ENCODE data around the gene C20orf144. TPM values are rescaled to one million over a fixed set of nuclear protein-coding genes. Genes with fewer than 3 reads are reported as not detected.

The C20orf144 gene
- total RNA-seq, 2 experiments from 2014 or later: 0.42 to 0.44 TPM

- no peaks in the 10 kb centered on the region for H4K20me1 ChIP-seq (ENCODE audit: insufficient read depth, low read length)
- H3K9me3 ChIP-seq (ENCODE audit: low read length): no peaks in the 10 kb centered on the region
- no peaks in the 10 kb centered on the region for H3K36me3 ChIP-seq (ENCODE audit: insufficient read depth, low read length)
- no peaks in the 10 kb centered on the region for H3K9me2 ChIP-seq (ENCODE audit: insufficient read depth, low read length)
- H3K4me3 ChIP-seq (ENCODE audit: low read depth, low read length, poor library complexity, severe bottlenecking): no peak overlapping the region
- ChIA-PET CTCF (ENCODE audit: unreplicated experiment) (no interaction called here), POLR2A (interaction anchor here (0.6 to 1.0 kb wide), 3 partner anchors 9 to 26 kb away, joined by 4 to 6 read pairs (median 5); partner anchors contain the start of gene ACTL10)
- DNase-seq (ENCODE audit: low spot score): peak; percentile 40
- intact Hi-C loops (cut with micrococcal nuclease; ENCODE audit: unreplicated experiment): no loop called here
- no peaks in the 10 kb centered on the region for H3K79me2 ChIP-seq (ENCODE audit: insufficient read depth, low read depth, low read length)
- H3K27ac ChIP-seq (ENCODE audit: low read depth, low read length, poor library complexity, severe bottlenecking): no peak overlapping the region
- H3K4me1 ChIP-seq (ENCODE audit: insufficient read depth, low read length, poor library complexity, severe bottlenecking): peaks cover 32% of the 10 kb centered on the region
- no peak overlapping the region for H3K4me2 ChIP-seq (ENCODE audit: low read length)
- 0 out of 2 replicates have a peak overlapping the region, but pooled peaks have one; percentile 28 for H2AFZ ChIP-seq (ENCODE audit: low read length)
- TF ChIP-seq CTCF (conservative IDR thresholded peaks at IDR 0.05; ENCODE audit: low read length): no peak
- no peak for TF ChIP-seq EZH2phosphoT487 (IDR thresholded peaks at IDR 0.05; ENCODE audit: borderline replicate concordance, low read depth, low read length)
- no TSS peak for BruUV-seq (replicated peaks)
Observed at GRCh38 chr20:33693289-33693688, 31.2 kb downstream of the C20orf144 start.

DNA sequence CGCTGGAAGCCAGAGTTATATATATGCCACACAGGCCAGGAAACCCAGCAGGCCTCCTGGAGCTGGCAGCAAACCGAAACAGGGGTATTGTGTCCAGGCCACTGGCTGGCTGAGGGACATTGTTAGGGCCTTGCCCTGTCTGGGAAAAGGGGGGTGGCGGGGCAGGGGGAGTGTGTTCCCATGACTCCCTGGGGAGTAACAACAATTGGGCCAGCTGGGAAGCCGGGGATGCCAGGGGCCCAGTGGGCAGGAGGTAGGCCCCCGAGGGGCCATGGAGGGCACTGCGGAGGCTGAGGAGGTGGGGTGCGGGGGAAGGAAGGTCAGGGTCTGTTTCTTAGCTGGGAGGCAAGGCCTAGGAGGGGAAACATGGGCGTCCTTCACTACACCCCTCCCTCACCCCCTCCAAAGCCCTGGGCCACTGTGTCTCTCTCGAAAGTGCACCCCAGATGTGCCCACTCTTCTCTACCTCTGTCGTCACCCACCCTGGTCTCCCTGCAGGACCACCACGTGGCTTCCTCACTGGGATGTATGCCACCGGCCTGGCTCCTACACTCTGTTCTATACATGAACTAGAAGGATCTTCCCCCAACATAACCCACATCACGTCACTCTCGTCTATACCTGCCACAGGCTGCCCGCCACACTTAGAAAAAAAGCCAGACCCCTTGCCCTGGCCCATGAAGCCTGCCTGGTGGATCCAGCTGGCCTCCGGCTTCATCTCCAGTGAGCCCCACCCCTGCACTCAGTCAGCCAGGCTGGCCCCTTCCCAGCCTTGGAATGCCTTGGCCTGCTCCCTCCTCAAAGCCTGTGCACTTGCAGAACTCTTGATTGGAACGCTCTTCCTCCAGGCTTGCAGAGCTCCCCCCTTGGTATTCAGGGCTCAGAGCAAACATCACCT lies 31.9 kb downstream of the C20orf144 start:
- H3K9me2 ChIP-seq (ENCODE audit: insufficient read depth, low read length): no peaks in the 10 kb centered on the region
- ChIA-PET CTCF (ENCODE audit: unreplicated experiment) (no interaction called here), POLR2A (interaction anchor here (0.6 to 1.0 kb wide), 2 partner anchors 10 to 27 kb away, joined by 4 to 6 read pairs; partner anchors contain the start of gene ACTL10)
- H3K79me2 ChIP-seq (ENCODE audit: insufficient read depth, low read depth, low read length): no peaks in the 10 kb centered on the region
- H4K20me1 ChIP-seq (ENCODE audit: insufficient read depth, low read length): no peaks in the 10 kb centered on the region
- H3K4me3 ChIP-seq (ENCODE audit: low read depth, low read length, poor library complexity, severe bottlenecking): no peak overlapping the region
- 0 out of 2 replicates have a peak overlapping the region, but pooled peaks have one; percentile 28 for H2AFZ ChIP-seq (ENCODE audit: low read length)
- no peak overlapping the region for H3K4me2 ChIP-seq (ENCODE audit: low read length)
- no TSS peak for BruUV-seq (replicated peaks)
- peaks cover 25% of the 10 kb centered on the region for H3K4me1 ChIP-seq (ENCODE audit: insufficient read depth, low read length, poor library complexity, severe bottlenecking)
- no peak overlapping the region for H3K27ac ChIP-seq (ENCODE audit: low read depth, low read length, poor library complexity, severe bottlenecking)
- intact Hi-C loops (cut with micrococcal nuclease; ENCODE audit: unreplicated experiment): no loop called here
- DNase-seq (ENCODE audit: low spot score): no peak
- H3K9me3 ChIP-seq (ENCODE audit: low read length): no peaks in the 10 kb centered on the region
- H3K36me3 ChIP-seq (ENCODE audit: insufficient read depth, low read length): no peaks in the 10 kb centered on the region
- no peak for TF ChIP-seq CTCF (conservative IDR thresholded peaks at IDR 0.05; ENCODE audit: low read length)
- no peak for TF ChIP-seq EZH2phosphoT487 (IDR thresholded peaks at IDR 0.05; ENCODE audit: borderline replicate concordance, low read depth, low read length)

DNA sequence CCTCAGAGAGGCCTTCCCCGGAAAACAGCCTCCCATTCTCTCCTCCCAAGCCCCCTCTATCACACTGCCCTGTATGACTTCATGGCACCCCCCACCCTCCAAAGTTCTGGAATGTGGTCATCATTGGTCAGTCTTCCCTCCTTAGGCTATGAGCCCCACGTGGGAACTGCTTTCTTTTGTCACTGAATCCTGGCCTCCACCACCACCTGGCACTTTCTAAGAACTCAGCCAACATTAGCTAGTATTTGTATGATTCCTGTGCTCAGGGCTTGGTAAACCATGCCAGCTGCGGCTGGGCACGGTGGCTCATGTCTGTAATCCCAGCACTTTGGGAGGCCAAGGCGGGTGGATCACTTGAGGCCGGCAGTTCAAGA lies 32.5 kb downstream of the C20orf144 start:
- no peaks in the 10 kb centered on the region for H3K9me3 ChIP-seq (ENCODE audit: low read length)
- no peaks in the 10 kb centered on the region for H3K9me2 ChIP-seq (ENCODE audit: insufficient read depth, low read length)
- intact Hi-C loops (cut with micrococcal nuclease; ENCODE audit: unreplicated experiment): no loop called here
- no peak overlapping the region for H2AFZ ChIP-seq (ENCODE audit: low read length)
- ChIA-PET POLR2A (no interaction called here), CTCF (ENCODE audit: unreplicated experiment) (no interaction called here)
- H4K20me1 ChIP-seq (ENCODE audit: insufficient read depth, low read length): no peaks in the 10 kb centered on the region
- no peak overlapping the region for H3K27ac ChIP-seq (ENCODE audit: low read depth, low read length, poor library complexity, severe bottlenecking)
- no peak overlapping the region for H3K4me3 ChIP-seq (ENCODE audit: low read depth, low read length, poor library complexity, severe bottlenecking)
- TF ChIP-seq EZH2phosphoT487 (IDR thresholded peaks at IDR 0.05; ENCODE audit: borderline replicate concordance, low read depth, low read length) (no peak), CTCF (conservative IDR thresholded peaks at IDR 0.05; ENCODE audit: low read length) (no peak)
- no TSS peak for BruUV-seq (replicated peaks)
- DNase-seq (ENCODE audit: low spot score): no peak
- H3K4me2 ChIP-seq (ENCODE audit: low read length): no peak overlapping the region
- H3K4me1 ChIP-seq (ENCODE audit: insufficient read depth, low read length, poor library complexity, severe bottlenecking): peaks cover 19% of the 10 kb centered on the region
- no peaks in the 10 kb centered on the region for H3K36me3 ChIP-seq (ENCODE audit: insufficient read depth, low read length)
- H3K79me2 ChIP-seq (ENCODE audit: insufficient read depth, low read depth, low read length): no peaks in the 10 kb centered on the region
